IMR-90 (cell line): ENCODE data around the gene MEN1.

Experiments used
- BHLHE40 ChIP-seq: fragments of 150-350 bp; IDR thresholded peaks from 2 replicates; pipeline ENCODE4 v1.6.1; 2016; ENCODE audit warnings: mild to moderate bottlenecking, low read depth, low read length
- CEBPB ChIP-seq: IDR thresholded peaks from 2 replicates; pipeline ENCODE4 v1.6.1; 2012; ENCODE audit warnings: low read depth, low read length, improper control_type of control experiment
- CTCF ChIP-seq: conservative IDR thresholded peaks from 2 replicates; pipeline ENCODE4 v1.5.1; 2012; ENCODE audit warnings: mild to moderate bottlenecking, low read depth, low read length, improper control_type of control experiment
- ELK1 ChIP-seq: fragments of 150-350 bp; IDR thresholded peaks from 2 replicates; pipeline ENCODE4 v1.6.1; 2016; ENCODE audit warnings: low read depth, mild to moderate bottlenecking, low read length, moderate library complexity, borderline replicate concordance
- MAFK ChIP-seq: IDR thresholded peaks from 2 replicates; pipeline ENCODE4 v1.6.1; 2012; ENCODE audit warnings: low read depth, low read length, improper control_type of control experiment
- MAZ ChIP-seq: IDR thresholded peaks from 2 replicates; pipeline ENCODE4 v1.6.1; 2012; ENCODE audit warnings: low read depth, mild to moderate bottlenecking, low read length, improper control_type of control experiment, moderate library complexity, borderline replicate concordance
- MXI1 ChIP-seq: IDR thresholded peaks from 2 replicates; pipeline ENCODE4 v1.6.1; 2012; ENCODE audit warnings: low read depth, mild to moderate bottlenecking, low read length, moderate library complexity, borderline replicate concordance
- POLR2A ChIP-seq: IDR thresholded peaks from 2 replicates; pipeline ENCODE4 v1.6.1; 2012; ENCODE audit warnings: mild to moderate bottlenecking, low read depth, low read length
- RAD21 ChIP-seq: IDR thresholded peaks from 2 replicates; pipeline ENCODE4 v1.6.1; 2012; ENCODE audit warnings: low read length, improper control_type of control experiment
- USF2 ChIP-seq: fragments of 150-350 bp; IDR thresholded peaks from 2 replicates; pipeline ENCODE4 v1.6.1; 2017; ENCODE audit warnings: mild to moderate bottlenecking, antibody characterized with exemption, low read length, low read depth

- TF ChIP-seq CTCF, result no peak
- no peak for TF ChIP-seq POLR2A
- no peak for TF ChIP-seq USF2
- TF ChIP-seq ELK1, result no peak
- no peak for TF ChIP-seq CEBPB
- TF ChIP-seq MAZ, result no peak
- no peak for TF ChIP-seq BHLHE40
- no peak for TF ChIP-seq RAD21
- TF ChIP-seq MXI1, result no peak
- TF ChIP-seq MAFK, result no peak
These were observed 16.5 kb upstream of the MEN1 start for GRCh38 chr11:64826578-64827450.
